IPS DF 19.7 (cell line): Measurements from ENCODE around the gene CFAP43.
A peak's percentile ranks its signal among the peaks of the same experiment; 100 is the strongest.

ENCODE experiments used
- DNase-seq: peaks from one replicate; pipeline ENCODE4 v3.0.0-alpha.2; 2013; ENCODE audit warnings: low read depth, low spot score

CFAP43 gene

GRCh38 chr10:104143829-104144228 lies 88.3 kb downstream of the CFAP43 start:
- no peak for DNase-seq

GRCh38 chr10:104142081-104142480 lies 90.1 kb downstream of the CFAP43 start:
- DNase-seq: no peak

DNA sequence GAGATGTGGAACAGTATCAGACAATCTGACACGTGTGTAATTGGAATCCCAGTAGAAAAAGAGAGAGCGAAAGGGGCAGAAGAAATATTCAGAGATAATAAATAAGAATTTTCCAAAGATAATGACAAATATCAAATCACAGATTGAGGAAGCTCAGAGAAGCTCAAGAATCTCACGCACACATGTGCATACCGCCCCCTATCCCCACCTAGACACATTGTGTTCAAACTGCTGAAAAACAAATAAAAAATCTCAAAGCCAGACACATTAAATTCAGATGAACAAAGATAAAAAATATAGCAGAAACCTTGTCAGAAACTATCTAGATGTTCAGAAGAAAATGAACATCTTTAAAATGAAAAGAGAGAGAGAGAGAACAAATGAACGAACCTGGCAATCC lies 92.9 kb downstream of the CFAP43 start:
- DNase-seq: no peak

DNA sequence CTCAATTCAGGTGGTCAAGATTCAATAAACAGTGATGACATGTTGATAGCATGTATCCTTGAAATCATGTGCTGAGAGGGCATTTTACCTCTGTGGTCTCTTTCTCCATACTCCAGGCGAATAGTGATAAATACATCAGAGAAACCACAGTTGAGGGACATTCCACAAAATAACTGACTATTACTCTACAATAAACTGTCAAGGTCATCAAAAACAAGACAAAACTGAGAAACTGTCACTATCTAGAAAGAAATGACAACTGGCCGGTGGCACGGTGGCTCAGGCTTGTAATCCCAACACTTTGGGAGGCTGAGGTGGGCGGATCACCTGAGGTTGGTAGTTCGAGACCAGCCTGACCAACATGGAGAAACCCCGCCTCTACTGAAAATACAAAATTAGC lies 94.0 kb downstream of the CFAP43 start:
- no peak for DNase-seq

- no peak for DNase-seq
Observed at GRCh38 chr10:104130041-104130440, 102.1 kb downstream of the CFAP43 start.

DNA sequence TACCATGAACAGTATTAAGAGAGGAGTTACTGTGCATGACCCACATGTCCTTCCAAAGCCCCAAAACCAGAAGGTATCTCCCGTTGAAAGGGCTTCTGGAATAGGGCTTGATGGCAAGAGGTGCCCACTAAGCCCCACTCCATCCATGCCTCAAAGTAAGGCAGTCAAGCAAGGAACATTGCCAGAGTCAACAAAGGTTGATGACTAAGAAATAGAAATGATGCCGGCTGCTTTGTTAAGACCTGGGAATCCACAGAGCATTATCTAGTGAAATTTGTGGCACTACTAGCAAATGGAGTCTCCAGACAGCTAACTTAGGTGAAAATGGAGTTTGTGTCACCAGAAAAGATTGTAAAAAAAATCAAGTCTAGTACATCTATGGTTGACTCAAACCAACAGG lies 104.0 kb downstream of the CFAP43 start:
- no peak for DNase-seq

- no peak for DNase-seq
Observed at GRCh38 chr10:104127411-104127810, 104.8 kb downstream of the CFAP43 start.

- DNase-seq: no peak
Observed at GRCh38 chr10:104123397-104123796, 108.8 kb downstream of the CFAP43 start.

DNA sequence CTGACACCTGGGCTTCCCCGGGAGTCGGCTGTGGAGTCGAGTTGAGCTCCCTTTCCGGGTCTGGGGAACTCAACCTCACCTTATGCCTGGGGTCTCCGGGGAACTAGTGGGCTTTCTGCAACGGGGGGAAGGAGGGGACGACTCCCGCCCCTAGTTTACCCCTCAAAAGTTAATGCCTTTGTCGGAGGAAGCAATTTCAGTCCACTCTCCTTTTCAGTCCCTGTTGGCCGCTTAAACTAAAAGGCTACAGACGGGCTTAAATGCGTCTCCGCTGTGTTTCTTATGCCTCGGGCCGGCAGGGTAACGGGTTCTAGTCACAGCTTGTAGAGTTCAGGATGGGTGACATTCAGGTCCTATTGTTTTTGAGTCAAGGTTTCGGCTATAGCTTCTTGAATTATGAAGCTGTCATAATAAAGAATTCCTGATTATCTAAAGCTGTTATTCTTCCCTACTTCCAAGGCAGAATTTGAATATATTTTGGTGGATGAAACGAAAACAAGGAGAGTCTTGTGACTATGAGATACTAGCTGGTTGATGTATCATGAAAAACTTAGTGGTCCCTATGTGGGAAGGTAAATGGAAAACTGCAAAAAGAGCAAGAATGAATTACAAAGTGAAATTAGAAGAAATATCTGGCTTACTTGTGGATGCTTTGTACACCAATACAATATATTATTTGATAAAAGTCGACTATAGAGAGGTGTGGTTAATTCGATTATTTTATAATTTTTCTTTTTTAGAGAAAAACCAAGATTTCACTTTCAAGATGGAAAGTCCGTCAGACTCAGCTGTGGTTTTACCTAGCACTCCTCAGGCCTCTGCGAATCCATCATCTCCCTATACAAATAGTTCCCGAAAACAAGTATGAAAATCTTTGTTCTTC lies 109.7 kb downstream of the CFAP43 start:
- no peak for DNase-seq

DNA sequence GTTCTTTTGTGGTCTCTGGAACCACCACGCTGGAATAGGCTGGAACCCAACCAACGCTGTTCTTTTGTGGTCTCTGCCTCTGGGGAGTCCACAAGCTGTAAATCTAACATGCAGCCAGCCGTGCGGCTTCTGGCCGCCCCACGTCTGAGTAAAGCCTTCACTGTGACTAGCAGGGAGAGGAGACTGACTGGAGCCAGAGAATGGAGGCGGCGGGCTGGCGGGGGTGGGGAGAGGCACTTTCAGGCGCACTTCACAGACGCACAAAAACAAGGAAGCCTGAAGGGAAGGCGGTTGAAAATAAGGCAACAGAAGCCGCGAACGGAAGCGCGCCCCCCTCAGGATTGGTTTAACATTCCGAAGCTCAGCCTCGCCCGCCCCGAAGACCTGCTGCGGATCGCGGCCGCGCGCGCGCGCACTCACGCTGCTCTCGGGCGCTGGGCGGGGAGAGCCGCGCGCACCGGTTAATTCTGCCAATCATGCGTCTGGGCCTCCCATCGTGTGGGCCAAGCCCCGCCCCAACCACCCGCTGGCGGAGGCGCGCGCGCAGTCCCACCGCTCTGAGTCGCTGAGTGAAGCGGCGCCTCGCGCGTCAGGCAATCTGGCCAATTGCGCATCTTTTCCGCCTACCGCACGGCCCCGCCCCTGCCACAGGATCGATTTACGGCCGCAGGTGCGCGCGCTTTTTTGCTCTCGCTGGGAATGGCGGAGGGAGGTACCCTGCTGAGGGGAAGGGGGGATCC lies 110.5 kb downstream of the CFAP43 start, which contains the start of gene SFR1:
Gene SFR1 (plus strand): TSS at position 687 of the 740 bp plus-strand sequence. CDS start 13 bp downstream, at position 700.
- peak; percentile 88 for DNase-seq

GRCh38 chr10:104120903-104121484 lies 111.2 kb downstream of the CFAP43 start:
- DNase-seq: peak; percentile 72

DNA sequence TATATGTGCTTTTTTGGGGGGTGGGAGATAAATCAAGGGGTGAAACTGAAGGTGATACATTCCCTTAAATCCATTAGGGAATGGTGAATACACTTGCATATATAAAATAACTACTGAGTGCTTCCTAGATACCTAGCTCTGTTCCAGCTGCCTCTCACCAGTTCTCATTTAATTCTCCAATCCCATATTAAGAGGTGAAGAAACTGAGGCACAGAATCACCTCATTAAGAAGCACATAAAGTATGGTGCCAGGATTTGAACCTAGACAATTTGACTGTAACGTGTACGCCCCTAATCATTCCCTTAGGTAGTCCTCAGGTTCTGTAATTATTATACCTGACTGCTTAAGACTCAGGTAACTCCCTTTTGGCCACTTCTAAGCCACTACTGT lies 111.7 kb downstream of the CFAP43 start:
- no peak for DNase-seq

- no peak for DNase-seq
Observed at GRCh38 chr10:104119996-104120395, 112.2 kb downstream of the CFAP43 start.

GRCh38 chr10:104117839-104118323 lies 114.3 kb downstream of the CFAP43 start:
- DNase-seq: no peak

- DNase-seq: no peak
Observed at GRCh38 chr10:104113376-104113956, 118.7 kb downstream of the CFAP43 start.

GRCh38 chr10:104109908-104110662 lies 122.1 kb downstream of the CFAP43 start:
- no peak for DNase-seq

DNA sequence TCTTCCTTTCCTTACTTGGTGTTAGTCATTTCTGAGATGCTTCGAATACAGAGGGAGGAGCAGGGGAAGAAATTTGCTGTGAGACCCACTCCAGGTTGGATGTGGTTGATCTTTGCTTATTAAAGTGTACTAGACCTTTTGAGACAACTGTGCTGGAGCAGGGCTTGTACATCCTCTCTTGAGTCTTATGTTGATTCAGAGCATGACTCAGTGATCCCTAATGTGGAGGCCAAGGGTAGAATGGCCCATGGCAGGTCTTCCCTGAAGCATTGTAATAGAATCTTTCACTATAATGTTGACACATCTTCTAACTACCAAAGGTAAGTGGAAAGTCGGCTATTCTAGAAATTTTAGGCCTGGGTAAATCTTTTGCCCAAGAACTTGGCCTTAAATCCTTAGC lies 127.2 kb downstream of the CFAP43 start:
- no peak for DNase-seq

- no peak for DNase-seq
Observed at GRCh38 chr10:104104418-104104817, 127.7 kb downstream of the CFAP43 start.

- DNase-seq: no peak
Observed at GRCh38 chr10:104103956-104104355, 128.2 kb downstream of the CFAP43 start.

- no peak for DNase-seq
Observed at GRCh38 chr10:104101902-104102301, 130.3 kb downstream of the CFAP43 start.

GRCh38 chr10:104100795-104101194 lies 131.4 kb downstream of the CFAP43 start:
- DNase-seq: no peak
